GM18498 (cell line): ENCODE data around the gene TDP1.
"Not testable (repeated sequence)": the region's sequence is repeated elsewhere in the genome, so short reads cannot be mapped to it uniquely, and the experiment has no call there.

Experiments
- ATAC-seq: cut with Tn5 transposase; IDR thresholded peaks from one replicate; pipeline ENCODE4 v1.9.1; 2021; ENCODE audit warnings: mild to moderate bottlenecking, moderate library complexity; ENCODE audit not compliant: unreplicated experiment

Gene TDP1

GRCh38 chr14:90042496-90043252 is 86.9 kb downstream of the TDP1 start:
- ATAC-seq: no peak

- no peak for ATAC-seq
These were observed 89.9 kb downstream of the TDP1 start for GRCh38 chr14:90045616-90046015.

- no peak for ATAC-seq
These were observed 93.7 kb downstream of the TDP1 start for GRCh38 chr14:90049390-90049789.

GRCh38 chr14:90050271-90050670 is 94.5 kb downstream of the TDP1 start:
- ATAC-seq: no peak

- no peak for ATAC-seq
These were observed 97.3 kb downstream of the TDP1 start for GRCh38 chr14:90053044-90053443.

- no peak for ATAC-seq
These were observed 99.1 kb downstream of the TDP1 start for GRCh38 chr14:90054803-90055202.

GRCh38 chr14:90056826-90057225 is 101.1 kb downstream of the TDP1 start:
- ATAC-seq: no peak

GRCh38 chr14:90058876-90059458 is 103.2 kb downstream of the TDP1 start:
- no peak for ATAC-seq

GRCh38 chr14:90060312-90060964 is 104.7 kb downstream of the TDP1 start:
- peak; percentile 68 for ATAC-seq

GRCh38 chr14:90060965-90061684 is 105.4 kb downstream of the TDP1 start:
- peak; percentile 25 for ATAC-seq

GRCh38 chr14:90061685-90062126 is 106.0 kb downstream of the TDP1 start, which contains the start of gene KCNK13:
Gene KCNK13 (plus strand): TSS chr14:90061994. CDS start chr14:90062206, 212 bp downstream.
- ATAC-seq: no peak

- ATAC-seq: no peak
These were observed 106.5 kb downstream of the TDP1 start for GRCh38 chr14:90062127-90062794.

- ATAC-seq: no peak
These were observed 107.3 kb downstream of the TDP1 start for GRCh38 chr14:90062822-90063539.

GRCh38 chr14:90072350-90072749 is 116.6 kb downstream of the TDP1 start:
- no peak for ATAC-seq

GRCh38 chr14:90079576-90079975 is 123.8 kb downstream of the TDP1 start:
- ATAC-seq: no peak

- ATAC-seq: no peak
These were observed 131.7 kb downstream of the TDP1 start for GRCh38 chr14:90087433-90087832.

- no peak for ATAC-seq
These were observed 132.4 kb downstream of the TDP1 start for GRCh38 chr14:90088176-90088575.

- not testable (repeated sequence) for ATAC-seq
These were observed 133.8 kb downstream of the TDP1 start for GRCh38 chr14:90089486-90089885.

GRCh38 chr14:90091393-90091792 is 135.7 kb downstream of the TDP1 start:
- ATAC-seq: no peak
